HG03097 (cell line): ENCODE data around the gene ASH1L.
"Not testable (repeated sequence)": the region's sequence is repeated elsewhere in the genome, so short reads cannot be mapped to it uniquely, and the experiment has no call there.

ENCODE experiments used
- ATAC-seq: cut with Tn5 transposase; IDR thresholded peaks from one replicate; pipeline ENCODE4 v1.9.1; 2021; ENCODE audit not compliant: unreplicated experiment, low FRiP score

ASH1L gene

DNA sequence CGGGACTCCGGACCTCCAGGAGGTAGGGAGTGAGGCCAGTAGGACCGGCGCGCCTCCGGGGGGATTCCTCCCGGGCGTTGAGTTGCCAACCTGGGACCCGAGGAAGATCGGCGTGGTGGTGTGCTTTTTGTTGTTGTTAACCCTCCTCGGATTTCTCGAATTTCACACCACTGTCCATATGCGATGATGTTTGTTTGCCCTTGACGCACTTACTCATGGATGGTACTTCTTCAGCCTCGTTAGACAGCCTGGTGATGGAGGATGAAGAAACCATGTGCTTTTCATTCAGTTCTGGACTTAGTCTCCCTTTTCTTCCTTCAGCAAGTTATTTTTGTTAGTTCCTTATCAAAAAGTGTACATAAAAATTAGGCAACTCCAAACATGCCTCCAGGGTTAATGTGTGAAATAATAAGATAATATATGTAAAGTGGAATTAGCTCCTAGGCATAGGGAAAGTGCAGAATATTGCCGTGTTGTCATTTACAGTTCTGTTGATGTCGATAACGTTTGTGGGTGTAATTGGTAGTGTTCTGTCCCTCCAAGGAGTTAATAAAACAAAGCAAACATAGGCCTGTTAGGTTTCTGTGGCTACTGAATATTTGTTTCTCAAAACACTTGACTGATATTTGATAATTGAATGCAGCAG is 897 bp upstream of the ASH1L start:
- ATAC-seq, result not testable (repeated sequence)

- peak; percentile 28 for ATAC-seq
Measured at GRCh38 chr1:155561779-155562580, 623 bp downstream of the ASH1L start.

DNA sequence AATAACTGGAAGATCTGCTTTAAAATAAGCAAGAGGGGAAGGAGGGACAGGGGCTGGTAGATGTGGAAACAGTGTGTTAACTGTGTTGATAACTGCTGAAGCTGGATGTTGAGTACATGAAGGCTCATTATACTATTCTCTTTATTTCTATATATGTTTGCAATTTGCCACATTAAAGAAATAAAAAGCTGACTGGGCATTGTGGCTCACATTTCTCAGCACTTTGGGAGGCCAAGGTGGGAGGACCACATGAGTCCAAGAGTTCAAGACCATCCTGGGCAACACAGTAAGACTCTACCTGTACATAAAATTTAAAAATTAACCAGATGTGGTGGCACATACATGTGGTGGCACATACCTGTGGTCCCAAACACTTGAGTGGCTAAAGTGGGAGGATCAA is 6.7 kb downstream of the ASH1L start:
- no peak for ATAC-seq

DNA sequence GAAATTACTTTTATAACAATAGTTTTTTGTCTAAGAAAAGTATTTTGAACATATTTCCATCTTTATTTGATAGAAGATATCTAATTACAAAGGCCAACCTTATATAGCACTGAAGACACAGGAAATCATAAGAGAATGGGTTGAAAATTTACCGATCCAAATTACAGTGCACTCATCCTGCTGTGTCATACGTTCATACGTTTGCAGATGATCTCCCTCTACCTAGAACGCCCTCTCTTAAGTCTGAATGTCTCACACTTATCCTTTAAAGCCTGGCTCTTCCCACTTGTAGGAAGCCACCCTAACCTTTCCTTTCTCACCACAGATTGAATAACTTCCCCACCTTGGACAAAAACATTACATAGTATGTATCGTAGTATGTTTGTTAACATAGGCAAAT is 9.3 kb downstream of the ASH1L start:
- ATAC-seq, result no peak

- ATAC-seq, result no peak
Measured at GRCh38 chr1:155548706-155549105, 13.9 kb downstream of the ASH1L start.

- ATAC-seq, result no peak
Measured at GRCh38 chr1:155540000-155540874, 22.4 kb downstream of the ASH1L start.

DNA sequence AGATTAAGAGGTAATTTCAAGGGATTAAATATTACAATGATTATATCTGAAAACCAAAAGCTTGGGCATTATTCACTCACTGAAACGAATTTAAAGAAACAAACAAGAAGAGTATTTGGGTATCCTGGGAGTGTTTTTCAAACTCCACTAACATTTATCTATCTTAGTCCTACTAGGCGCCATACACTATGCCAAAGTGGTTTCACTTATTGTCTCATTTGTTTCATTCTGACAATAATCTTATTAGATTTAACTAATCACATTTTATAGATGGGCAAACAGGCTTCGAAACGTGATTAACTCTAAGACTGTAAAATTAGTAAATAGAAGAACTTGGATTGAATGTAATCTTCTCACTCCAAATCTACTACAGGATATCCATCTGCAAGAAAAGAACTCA is 25.4 kb downstream of the ASH1L start:
- no peak for ATAC-seq

GRCh38 chr1:155531624-155532023 is 31.0 kb downstream of the ASH1L start:
- ATAC-seq, result no peak

DNA sequence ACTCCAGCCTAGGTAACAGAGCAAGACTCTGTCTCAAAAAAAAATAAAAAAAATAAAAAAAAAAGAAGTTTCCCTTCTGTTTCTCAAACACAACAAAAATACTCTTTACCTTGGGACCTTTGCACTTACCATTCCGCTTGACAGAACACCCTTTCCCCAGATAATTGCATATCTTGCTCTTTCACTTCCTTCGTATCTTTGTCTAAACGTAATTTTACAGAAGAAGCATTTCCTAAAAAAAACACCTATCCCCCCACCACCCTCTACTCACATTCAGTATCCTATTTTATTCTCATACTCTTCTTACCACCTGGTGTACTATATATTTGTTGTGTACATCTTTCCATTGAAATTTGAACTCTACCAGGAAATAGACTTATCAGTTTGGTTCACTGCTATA is 32.7 kb downstream of the ASH1L start:
- ATAC-seq, result no peak

GRCh38 chr1:155529109-155529508 is 33.5 kb downstream of the ASH1L start:
- ATAC-seq, result no peak

DNA sequence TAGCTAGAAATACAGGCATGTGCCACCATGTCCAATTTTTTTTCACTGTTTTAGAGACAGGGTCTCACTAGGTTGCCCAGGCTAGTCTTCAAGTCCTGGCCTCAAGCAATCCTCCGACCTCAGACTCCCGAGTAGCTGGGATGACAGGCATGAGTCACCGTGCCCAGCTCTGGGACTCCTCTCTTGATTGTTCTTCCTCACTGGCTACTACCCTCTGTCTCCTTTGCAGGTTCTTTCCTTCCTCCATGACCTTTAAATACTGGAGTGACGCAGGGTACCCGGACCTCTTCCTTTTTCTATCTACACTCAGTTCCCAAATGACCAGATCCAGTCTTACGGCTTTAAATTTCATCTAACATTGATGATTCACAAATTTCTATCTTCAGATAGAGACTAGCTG is 34.9 kb downstream of the ASH1L start:
- ATAC-seq, result no peak

GRCh38 chr1:155526356-155526755 is 36.2 kb downstream of the ASH1L start:
- no peak for ATAC-seq

DNA sequence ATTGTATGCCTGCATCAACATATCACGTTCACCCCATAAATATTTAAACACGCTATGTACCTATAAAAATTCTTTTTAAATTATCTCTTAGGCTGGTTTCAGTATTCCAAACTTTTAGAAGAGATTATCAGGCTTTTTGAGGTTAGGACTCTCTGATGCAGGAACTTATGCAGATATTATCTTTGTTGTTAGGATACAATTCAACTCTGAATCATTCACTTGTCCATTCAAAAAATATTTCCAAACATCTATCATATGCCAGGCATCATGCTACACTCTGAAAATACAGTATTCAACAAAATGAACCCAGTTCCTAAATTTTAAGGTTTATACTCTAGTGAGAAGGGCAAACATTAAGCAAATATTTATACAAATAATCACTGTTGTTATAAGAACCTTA is 40.5 kb downstream of the ASH1L start:
- ATAC-seq, result no peak

GRCh38 chr1:155518484-155518883 is 44.1 kb downstream of the ASH1L start:
- ATAC-seq, result no peak

DNA sequence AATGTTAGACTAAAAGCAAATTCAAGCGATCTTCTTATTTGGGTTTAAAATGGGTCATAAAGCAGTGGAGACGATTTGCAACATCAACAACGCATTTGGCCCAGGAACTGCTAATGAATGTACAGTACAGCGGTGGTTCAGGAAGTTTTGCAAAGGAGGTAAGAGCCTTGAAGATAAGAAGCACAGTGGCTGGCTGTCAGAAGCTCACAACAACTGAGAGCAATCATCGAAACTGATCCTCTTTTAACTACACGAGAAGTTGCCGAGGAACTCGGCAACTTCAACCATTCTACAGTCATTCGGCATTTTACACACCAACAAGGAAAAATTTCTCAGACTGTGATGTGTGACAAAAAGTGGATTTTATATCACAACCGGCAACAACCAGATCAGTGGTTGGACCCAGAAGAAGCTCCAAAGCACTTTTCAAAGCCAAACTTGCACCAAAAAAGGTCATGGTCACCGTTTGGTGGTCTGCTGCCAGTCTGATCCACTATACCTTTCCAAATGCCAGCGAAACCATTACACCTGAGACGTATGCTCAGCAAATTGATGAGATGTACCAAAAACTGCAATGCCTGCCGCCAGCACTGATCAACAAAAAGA is 47.9 kb downstream of the ASH1L start:
- ATAC-seq, result no peak

DNA sequence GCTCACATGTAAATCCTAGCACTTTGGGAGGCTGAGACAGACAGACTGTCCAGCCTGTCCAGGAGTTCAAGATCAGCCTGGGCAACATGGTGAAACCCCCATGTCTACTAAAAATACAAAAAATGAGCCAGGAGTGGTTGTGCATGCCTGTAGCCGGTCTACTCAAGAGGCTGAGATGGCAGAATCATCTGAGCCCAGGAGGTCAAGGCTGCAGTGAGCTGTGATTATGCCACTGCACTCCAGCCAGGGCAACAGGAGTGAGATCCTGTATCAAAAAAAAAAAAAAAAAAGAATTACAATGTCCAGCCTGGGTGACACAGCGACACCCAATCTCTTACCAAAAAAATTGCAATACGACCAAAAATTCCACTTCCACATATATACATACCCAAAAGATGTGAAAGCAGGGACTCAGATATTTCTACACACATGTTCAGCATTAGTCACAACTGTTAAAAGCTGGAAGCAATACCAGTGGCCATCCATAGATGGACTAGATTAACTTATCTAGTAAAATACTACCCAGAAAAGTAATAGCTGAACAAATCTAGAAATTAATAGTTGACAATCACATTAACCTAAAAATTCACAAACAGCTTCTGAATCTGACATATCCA is 49.2 kb downstream of the ASH1L start:
- no peak for ATAC-seq

- ATAC-seq, result not testable (repeated sequence)
Measured at GRCh38 chr1:155511385-155511784, 51.2 kb downstream of the ASH1L start.

- no peak for ATAC-seq
Measured at GRCh38 chr1:155509064-155509463, 53.5 kb downstream of the ASH1L start.

DNA sequence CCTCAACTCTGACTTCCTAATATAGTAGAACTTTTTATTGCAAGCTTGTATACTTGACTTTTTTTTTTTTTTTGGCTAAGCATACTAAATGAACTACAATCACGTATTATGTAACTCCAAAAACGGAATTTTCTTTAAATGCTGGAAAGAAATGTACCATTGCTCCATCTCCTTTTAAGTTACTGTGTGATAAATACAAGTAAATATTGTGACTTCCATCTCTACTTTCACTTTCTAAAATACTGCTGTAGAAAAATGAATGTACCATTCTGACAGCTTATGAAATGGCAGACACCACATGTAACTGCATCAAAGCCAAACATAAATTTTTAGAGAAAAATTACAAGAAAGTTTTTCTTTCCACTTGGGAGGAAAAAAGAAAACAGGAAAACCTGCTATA is 54.7 kb downstream of the ASH1L start:
- no peak for ATAC-seq

GRCh38 chr1:155505963-155506362 is 56.6 kb downstream of the ASH1L start:
- ATAC-seq, result not testable (repeated sequence)
